CD4-positive, alpha-beta memory T cell (primary cell): Measurements from ENCODE around the gene CHN2. TPM values are rescaled to one million over a fixed set of nuclear protein-coding genes. Genes with fewer than 3 reads are reported as not detected.

Source experiments
- CTCF ChIA-PET: fragments of 350-600 bp; sonication (Branson Sonifier 250); formaldehyde crosslinking; loops from one replicate; lab custom pipeline; 2021; ENCODE audit warnings: inconsistent platforms; ENCODE audit not compliant: partially characterized antibody; lab: Charles Lee
- POLR2A ChIA-PET: fragments of 350-600 bp; sonication (Branson Sonifier 250); formaldehyde crosslinking; loops from one replicate; lab custom pipeline; 2021; ENCODE audit not compliant: partially characterized antibody; lab: Charles Lee
- DNase-seq, 5 donors: peaks; one replicate each; pipeline versions ENCODE4 v3.0.0 to v3.0.0-alpha.2; 2020 to 2022; ENCODE audit warnings: mixed read lengths in 1 of 5
- H3K27ac ChIP-seq: one replicate; pipeline ENCODE4 v1.7.0; 2013; ENCODE audit warnings: low read depth, low read length
- H3K27me3 ChIP-seq: 2 replicates; pipeline ENCODE4 v1.7.0; 2013; ENCODE audit warnings: mild to moderate bottlenecking, low read length, moderate library complexity; ENCODE audit not compliant: insufficient read depth
- H3K36me3 ChIP-seq: 2 replicates; pipeline ENCODE4 v1.7.0; 2013; ENCODE audit warnings: mild to moderate bottlenecking, low read length, moderate library complexity; ENCODE audit not compliant: insufficient read depth
- H3K4me1 ChIP-seq: 2 replicates; pipeline ENCODE4 v1.7.0; 2013; ENCODE audit warnings: mild to moderate bottlenecking, low read length, moderate library complexity; ENCODE audit not compliant: insufficient read depth
- H3K4me3 ChIP-seq, 2 donors: one replicate each; pipeline ENCODE4 v1.7.0; 2013; ENCODE audit warnings: low read length in 2 of 2, mild to moderate bottlenecking in 1 of 2
- H3K9me3 ChIP-seq, 2 donors: one replicate each; pipeline ENCODE4 v1.7.0; 2013; ENCODE audit warnings: low read length in 2 of 2, control low read depth in 1 of 2; ENCODE audit not compliant: control insufficient read depth in 1 of 2
- H3K27ac Mint-ChIP-seq, 7 donors: one replicate each; pipeline ENCODE4 v1.8.0; 2020 to 2021; ENCODE audit warnings: mixed read lengths in 7 of 7, mild to moderate bottlenecking in 6 of 7, inconsistent platforms in 3 of 7, moderate library complexity in 3 of 7
- H3K27me3 Mint-ChIP-seq, 2 donors: one replicate each; pipeline ENCODE4 v1.8.0; 2020 to 2021; ENCODE audit warnings: mixed read lengths in 2 of 2
- H3K36me3 Mint-ChIP-seq, 2 donors: one replicate each; pipeline ENCODE4 v1.8.0; 2020 to 2021; ENCODE audit warnings: mixed read lengths in 2 of 2, inconsistent platforms in 1 of 2, mild to moderate bottlenecking in 1 of 2
- H3K4me1 Mint-ChIP-seq, 4 donors: one replicate each; pipeline ENCODE4 v1.8.0; 2020 to 2021; ENCODE audit warnings: mixed read lengths in 4 of 4, mild to moderate bottlenecking in 1 of 4
- H3K4me3 Mint-ChIP-seq, 8 donors: one replicate each; pipeline ENCODE4 v1.8.0; 2020 to 2021; ENCODE audit warnings: mixed read lengths in 8 of 8, mild to moderate bottlenecking in 7 of 8, moderate library complexity in 6 of 8, inconsistent platforms in 3 of 8
- H3K9me3 Mint-ChIP-seq, 8 donors: one replicate each; pipeline ENCODE4 v1.8.0; 2020 to 2021; ENCODE audit warnings: mixed read lengths in 8 of 8, mild to moderate bottlenecking in 5 of 8, inconsistent platforms in 3 of 8, moderate library complexity in 1 of 8
- intact Hi-C: fragments of 100-400 bp; cut with micrococcal nuclease; formaldehyde crosslinking; loops from one replicate; pipeline ENCODE4 v1.15.1; 2023
- polyA plus RNA-seq, 2 donors: library from polyadenylated mRNA; unstranded; fragments of 300-500 nt; fragmentation: Illumina TruSeq; gene quantifications; one replicate each; pipeline ENCODE4 v1.2.3, GENCODE V29; 2021
- total RNA-seq, 2 experiments: library from RNA; stranded (reverse); gene quantifications; one replicate each; pipeline ENCODE4 v1.2.3, GENCODE V29; 2021

Gene CHN2
- total and polyA plus RNA-seq, 4 experiments from 2014 or later = 1.8 to 7.6 (median 3.5) TPM

GRCh38 chr7:29386196-29386765, 191.7 kb downstream of the CHN2 start:
- H3K4me3 ChIP-seq = no peak overlapping the region
- H3K27ac ChIP-seq = no peak overlapping the region
- POLR2A ChIA-PET = no interaction called here
- Mint-ChIP-seq H3K4me3 (no peak overlapping the region), H3K4me1 (no peaks in the 10 kb centered on the region), H3K36me3 (no peaks in the 10 kb centered on the region), H3K9me3 (peaks cover 0 to 1% (median 0%) of the 10 kb centered on the region in 8 donors), H3K27ac (no peak overlapping the region), H3K27me3 (no peaks in the 10 kb centered on the region)
- CTCF ChIA-PET = no interaction called here
- no peaks in the 10 kb centered on the region for H3K36me3 ChIP-seq
- H3K9me3 ChIP-seq = no peaks in the 10 kb centered on the region
- no peaks in the 10 kb centered on the region for H3K27me3 ChIP-seq
- no peaks in the 10 kb centered on the region for H3K4me1 ChIP-seq
- intact Hi-C loops = no loop called here
- DNase-seq = no peak

- Mint-ChIP-seq H3K36me3 (no peaks in the 10 kb centered on the region), H3K27ac (no peak overlapping the region), H3K4me1 (no peaks in the 10 kb centered on the region), H3K27me3 (no peaks in the 10 kb centered on the region), H3K4me3 (no peak overlapping the region), H3K9me3 (peaks cover 0 to 1% (median 0%) of the 10 kb centered on the region in 8 donors)
- ChIA-PET POLR2A (no interaction called here), CTCF (no interaction called here)
- intact Hi-C loops = no loop called here
- no peaks in the 10 kb centered on the region for H3K27me3 ChIP-seq
- H3K4me3 ChIP-seq = no peak overlapping the region
- H3K27ac ChIP-seq = no peak overlapping the region
- DNase-seq = no peak
- no peaks in the 10 kb centered on the region for H3K36me3 ChIP-seq
- H3K4me1 ChIP-seq = no peaks in the 10 kb centered on the region
- no peaks in the 10 kb centered on the region for H3K9me3 ChIP-seq
These were observed 196.7 kb downstream of the CHN2 start for GRCh38 chr7:29391262-29391661.

DNA sequence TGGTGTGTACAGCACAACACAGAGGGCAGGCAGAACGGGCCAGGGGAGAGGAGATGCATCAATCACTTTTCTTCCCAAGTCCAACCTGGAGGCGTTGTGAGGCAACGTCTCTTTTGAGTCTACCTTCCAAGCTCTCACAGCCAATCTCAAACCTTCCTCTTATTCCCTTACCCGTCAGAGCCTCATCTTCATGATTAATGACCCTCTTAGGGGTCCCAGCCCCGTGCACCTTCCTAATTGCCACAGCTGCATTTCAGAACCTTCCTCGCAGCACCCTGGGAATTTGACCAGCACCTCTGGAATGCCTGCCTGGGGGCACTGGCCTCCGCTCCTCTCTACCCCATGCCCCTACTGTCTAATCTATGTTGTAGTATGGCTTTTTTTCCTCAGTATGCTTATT, 199.7 kb downstream of the CHN2 start:
- Histone ChIP-seq H3K27ac (no peak overlapping the region), H3K4me3 (no peak overlapping the region), H3K27me3 (no peaks in the 10 kb centered on the region), H3K4me1 (no peaks in the 10 kb centered on the region), H3K9me3 (no peaks in the 10 kb centered on the region), H3K36me3 (no peaks in the 10 kb centered on the region)
- H3K9me3 Mint-ChIP-seq = no peaks in the 10 kb centered on the region
- intact Hi-C loops = no loop called here
- peaks cover 0 to 4% of the 10 kb centered on the region in 2 donors for H3K36me3 Mint-ChIP-seq
- H3K27ac Mint-ChIP-seq = no peak overlapping the region
- no peak for DNase-seq
- H3K27me3 Mint-ChIP-seq = no peaks in the 10 kb centered on the region
- ChIA-PET CTCF (no interaction called here), POLR2A (no interaction called here)
- H3K4me1 Mint-ChIP-seq = no peaks in the 10 kb centered on the region
- H3K4me3 Mint-ChIP-seq = no peak overlapping the region

DNA sequence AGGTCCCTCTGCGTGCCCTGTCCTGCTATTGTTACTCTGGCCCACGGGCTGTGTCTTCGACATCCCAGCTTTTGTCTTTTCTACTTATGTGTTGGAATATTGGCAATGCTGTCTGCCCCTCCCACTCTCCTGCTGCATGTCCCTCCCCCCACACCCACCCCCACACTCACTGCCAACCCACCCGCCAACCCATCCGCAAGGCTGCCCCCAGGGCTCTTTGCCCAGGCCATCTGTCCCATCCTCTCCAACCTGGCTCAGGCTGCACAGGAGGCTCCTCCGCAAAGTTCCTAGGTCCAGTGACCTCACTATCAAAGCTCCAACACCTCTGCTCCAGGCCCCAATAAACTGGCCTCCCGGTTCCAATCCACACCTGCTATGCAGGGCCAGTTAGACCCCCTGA, 202.0 kb downstream of the CHN2 start:
- H3K4me1 Mint-ChIP-seq = no peaks in the 10 kb centered on the region
- no peak overlapping the region for H3K27ac ChIP-seq
- H3K27me3 Mint-ChIP-seq = no peaks in the 10 kb centered on the region
- H3K4me1 ChIP-seq = no peaks in the 10 kb centered on the region
- H3K9me3 Mint-ChIP-seq = no peaks in the 10 kb centered on the region
- no peak for DNase-seq
- H3K4me3 ChIP-seq = no peak overlapping the region
- CTCF ChIA-PET = interaction anchor here (0.8 to 1.7 kb wide), 5 partner anchors 9 to 474 kb away, joined by 3 to 5 read pairs (median 3); no protein-coding TSS in a partner anchor
- H3K27me3 ChIP-seq = no peaks in the 10 kb centered on the region
- no peaks in the 10 kb centered on the region for H3K36me3 ChIP-seq
- POLR2A ChIA-PET = no interaction called here
- H3K36me3 Mint-ChIP-seq = peaks cover 0 to 6% of the 10 kb centered on the region in 2 donors
- no peak overlapping the region for H3K4me3 Mint-ChIP-seq
- intact Hi-C loops = no loop called here
- no peaks in the 10 kb centered on the region for H3K9me3 ChIP-seq
- H3K27ac Mint-ChIP-seq = no peak overlapping the region

DNA sequence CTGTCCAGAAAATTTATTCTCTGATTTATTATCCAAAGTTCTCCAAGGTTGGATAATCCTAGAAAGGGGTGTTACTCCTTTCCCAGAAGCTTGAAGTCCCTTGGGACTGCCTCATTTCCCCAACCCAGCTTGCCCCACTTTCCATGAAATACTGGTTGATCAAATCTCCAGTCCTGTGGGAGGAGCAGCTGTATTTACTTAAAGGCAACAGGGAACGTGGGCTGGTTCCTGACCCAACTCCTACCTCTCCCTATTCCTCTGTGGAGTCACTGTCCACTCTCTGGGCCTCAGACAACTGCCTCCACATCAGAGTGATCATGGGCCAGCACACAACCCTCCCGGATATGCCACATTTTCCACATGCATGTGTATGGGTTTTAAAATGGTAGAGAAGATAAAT, 202.8 kb downstream of the CHN2 start:
- DNase-seq = no peak
- H3K27me3 Mint-ChIP-seq = no peaks in the 10 kb centered on the region
- no peaks in the 10 kb centered on the region for H3K9me3 Mint-ChIP-seq
- CTCF ChIA-PET = interaction anchor here (0.8 to 1.7 kb wide), 5 partner anchors 9 to 475 kb away, joined by 3 to 5 read pairs (median 3); no protein-coding TSS in a partner anchor
- H3K27me3 ChIP-seq = no peaks in the 10 kb centered on the region
- H3K4me3 ChIP-seq = no peak overlapping the region
- POLR2A ChIA-PET = no interaction called here
- H3K27ac Mint-ChIP-seq = no peak overlapping the region
- no peaks in the 10 kb centered on the region for H3K9me3 ChIP-seq
- no peak overlapping the region for H3K4me3 Mint-ChIP-seq
- H3K4me1 Mint-ChIP-seq = no peaks in the 10 kb centered on the region
- H3K27ac ChIP-seq = no peak overlapping the region
- H3K36me3 ChIP-seq = no peaks in the 10 kb centered on the region
- no peaks in the 10 kb centered on the region for H3K4me1 ChIP-seq
- H3K36me3 Mint-ChIP-seq = peaks cover 0 to 6% of the 10 kb centered on the region in 2 donors
- intact Hi-C loops = no loop called here

DNA sequence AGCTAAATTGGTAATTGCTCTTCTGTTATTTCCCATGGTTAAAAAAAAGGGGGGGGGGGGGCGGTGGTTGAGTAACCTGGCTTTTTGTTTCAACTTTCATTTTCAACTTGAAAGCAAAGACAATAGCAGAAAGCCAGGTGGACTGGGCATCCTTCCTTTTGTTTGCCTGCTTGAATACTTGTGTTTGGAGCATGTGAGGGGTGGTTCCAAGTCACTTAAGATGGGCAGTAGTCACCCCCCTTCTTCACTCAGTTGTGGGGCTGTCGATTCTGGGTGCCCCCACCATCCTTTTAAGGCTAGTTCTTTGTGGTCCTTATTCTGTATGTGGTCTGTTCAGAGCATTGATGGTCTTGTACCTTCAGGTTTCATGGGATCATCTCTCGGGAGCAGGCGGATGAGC, 203.4 kb downstream of the CHN2 start:
- no peaks in the 10 kb centered on the region for H3K9me3 Mint-ChIP-seq
- Histone ChIP-seq H3K4me1 (no peaks in the 10 kb centered on the region), H3K4me3 (no peak overlapping the region), H3K9me3 (no peaks in the 10 kb centered on the region), H3K36me3 (no peaks in the 10 kb centered on the region), H3K27me3 (no peaks in the 10 kb centered on the region), H3K27ac (no peak overlapping the region)
- H3K4me1 Mint-ChIP-seq = no peaks in the 10 kb centered on the region
- ChIA-PET POLR2A (no interaction called here), CTCF (interaction anchor here (1.3 to 1.7 kb wide), 3 partner anchors 8 to 476 kb away, joined by 3 to 5 read pairs (median 3); no protein-coding TSS in a partner anchor)
- H3K36me3 Mint-ChIP-seq = peaks cover 0 to 6% of the 10 kb centered on the region in 2 donors
- H3K27me3 Mint-ChIP-seq = no peaks in the 10 kb centered on the region
- DNase-seq = no peak
- H3K4me3 Mint-ChIP-seq = no peak overlapping the region
- H3K27ac Mint-ChIP-seq = no peak overlapping the region
- intact Hi-C loops = no loop called here

DNA sequence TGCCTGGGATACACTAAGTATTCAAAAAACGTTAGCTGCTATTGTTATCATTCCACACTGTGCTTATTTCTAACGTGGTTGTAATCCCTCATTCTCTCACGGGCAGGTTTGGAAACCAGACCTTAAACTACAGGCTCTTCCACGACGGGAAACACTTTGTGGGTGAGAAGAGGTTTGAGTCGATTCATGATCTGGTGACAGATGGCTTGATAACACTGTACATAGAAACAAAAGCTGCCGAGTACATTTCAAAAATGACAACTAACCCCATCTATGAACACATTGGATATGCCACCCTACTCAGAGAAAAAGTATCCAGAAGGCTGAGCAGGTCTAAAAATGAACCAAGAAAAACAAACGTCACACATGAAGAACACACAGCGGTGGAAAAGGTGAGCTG, 205.9 kb downstream of the CHN2 start:
- Mint-ChIP-seq H3K27me3 (no peaks in the 10 kb centered on the region), H3K4me1 (no peaks in the 10 kb centered on the region), H3K36me3 (peaks cover 0 to 6% of the 10 kb centered on the region in 2 donors), H3K9me3 (no peaks in the 10 kb centered on the region), H3K4me3 (no peak overlapping the region), H3K27ac (no peak overlapping the region)
- intact Hi-C loops = no loop called here
- ChIA-PET POLR2A (no interaction called here), CTCF (interaction anchor here (0.7 to 1.9 kb wide), 4 partner anchors 9 to 478 kb away, joined by 3 to 7 read pairs (median 4); no protein-coding TSS in a partner anchor)
- Histone ChIP-seq H3K4me1 (no peaks in the 10 kb centered on the region), H3K27ac (no peak overlapping the region), H3K36me3 (no peaks in the 10 kb centered on the region), H3K4me3 (no peak overlapping the region), H3K9me3 (no peaks in the 10 kb centered on the region), H3K27me3 (no peaks in the 10 kb centered on the region)
- DNase-seq = no peak
